Suprapubic skin (tissue), 4 donors: ENCODE data around the gene CAPS.

Source experiments
- EP300 ChIP-seq: sonication (generic); formaldehyde crosslinking; IDR thresholded peaks from one replicate; pipeline ENCODE4 v1.6.1; 2017; ENCODE audit warnings: antibody characterized with exemption
- POLR2A ChIP-seq, 2 donors: fragments of 450-650 bp; IDR thresholded peaks; one replicate each; pipeline ENCODE4 v1.6.1; 2017; ENCODE audit warnings: antibody characterized with exemption in 2 of 2, mild to moderate bottlenecking in 2 of 2, moderate library complexity in 2 of 2
- POLR2AphosphoS5 ChIP-seq, 3 donors: sonication (generic); formaldehyde crosslinking; IDR thresholded peaks; one replicate each; pipeline ENCODE4 v1.6.1; 2017; ENCODE audit warnings: antibody characterized with exemption in 3 of 3
- TF ChIP-seq, protein P1 (sequence below), 2 donors: fragments of 200-600 bp in 1 of 2; fragments of 450-650 bp in 1 of 2; sonication (generic) in 1 of 2; IDR thresholded peaks; one replicate each; pipeline ENCODE4 v1.5.1; 2016 to 2019; ENCODE audit warnings: antibody characterized with exemption in 2 of 2, mild to moderate bottlenecking in 1 of 2, moderate library complexity in 1 of 2

- TF ChIP-seq POLR2A (IDR thresholded peaks at IDR 0.05) (no peak), EP300 (no peak), POLR2AphosphoS5 (IDR thresholded peaks at IDR 0.05) (no peak)
- TF ChIP-seq, protein P1, sequence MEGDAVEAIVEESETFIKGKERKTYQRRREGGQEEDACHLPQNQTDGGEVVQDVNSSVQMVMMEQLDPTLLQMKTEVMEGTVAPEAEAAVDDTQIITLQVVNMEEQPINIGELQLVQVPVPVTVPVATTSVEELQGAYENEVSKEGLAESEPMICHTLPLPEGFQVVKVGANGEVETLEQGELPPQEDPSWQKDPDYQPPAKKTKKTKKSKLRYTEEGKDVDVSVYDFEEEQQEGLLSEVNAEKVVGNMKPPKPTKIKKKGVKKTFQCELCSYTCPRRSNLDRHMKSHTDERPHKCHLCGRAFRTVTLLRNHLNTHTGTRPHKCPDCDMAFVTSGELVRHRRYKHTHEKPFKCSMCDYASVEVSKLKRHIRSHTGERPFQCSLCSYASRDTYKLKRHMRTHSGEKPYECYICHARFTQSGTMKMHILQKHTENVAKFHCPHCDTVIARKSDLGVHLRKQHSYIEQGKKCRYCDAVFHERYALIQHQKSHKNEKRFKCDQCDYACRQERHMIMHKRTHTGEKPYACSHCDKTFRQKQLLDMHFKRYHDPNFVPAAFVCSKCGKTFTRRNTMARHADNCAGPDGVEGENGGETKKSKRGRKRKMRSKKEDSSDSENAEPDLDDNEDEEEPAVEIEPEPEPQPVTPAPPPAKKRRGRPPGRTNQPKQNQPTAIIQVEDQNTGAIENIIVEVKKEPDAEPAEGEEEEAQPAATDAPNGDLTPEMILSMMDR (IDR thresholded peaks at IDR 0.05), result no peak
Measured at GRCh38 chr19:5948752-5949564, 34.9 kb downstream of the CAPS start.
